Activated CD4-positive, CD25-positive, alpha-beta regulatory T cell treated with anti-CD3 and anti-CD28 coated beads, Interleukin-2, amount 50 U/mL, for 72 hours (primary cell): ENCODE measurements around the gene HAUS5.

Source experiments
- DNase-seq: peaks from one replicate; pipeline ENCODE4 v3.0.0; 2021

The HAUS5 gene

GRCh38 chr19:35609851-35610353 lies 2.6 kb upstream of the HAUS5 start:
- DNase-seq: no peak

GRCh38 chr19:35612224-35612558 lies 344 bp upstream of the HAUS5 start:
- DNase-seq: no peak

- DNase-seq: no peak
Observed at GRCh38 chr19:35613574-35613973, 1.0 kb downstream of the HAUS5 start.

GRCh38 chr19:35615036-35615435 lies 2.5 kb downstream of the HAUS5 start:
- no peak for DNase-seq

- no peak for DNase-seq
Observed at GRCh38 chr19:35618857-35619256, 6.3 kb downstream of the HAUS5 start.

- no peak for DNase-seq
Observed at GRCh38 chr19:35619290-35619923, 6.9 kb downstream of the HAUS5 start.

- no peak for DNase-seq
Observed at GRCh38 chr19:35620001-35620400, 7.5 kb downstream of the HAUS5 start.

- DNase-seq: no peak
Observed at GRCh38 chr19:35621708-35622107, 9.2 kb downstream of the HAUS5 start.

GRCh38 chr19:35622750-35623149 lies 10.2 kb downstream of the HAUS5 start:
- DNase-seq: no peak

- no peak for DNase-seq
Observed at GRCh38 chr19:35623327-35624010, 10.9 kb downstream of the HAUS5 start.

GRCh38 chr19:35628264-35628564 lies 15.7 kb downstream of the HAUS5 start:
- DNase-seq: no peak

- peak; percentile 93 for DNase-seq
Observed at GRCh38 chr19:35628565-35629331, 16.2 kb downstream of the HAUS5 start, which contains the start of gene RBM42. Gene RBM42, plus strand, starts transcription at chr19:35629036. Its CDS starts 118 bp downstream, at chr19:35629154.

GRCh38 chr19:35629332-35629633 lies 16.7 kb downstream of the HAUS5 start:
- DNase-seq: no peak

GRCh38 chr19:35633727-35634440 lies 21.3 kb downstream of the HAUS5 start:
- no peak for DNase-seq

GRCh38 chr19:35636651-35637050 lies 24.1 kb downstream of the HAUS5 start:
- no peak for DNase-seq

- DNase-seq: no peak
Observed at GRCh38 chr19:35637165-35637564, 24.6 kb downstream of the HAUS5 start.

- no peak for DNase-seq
Observed at GRCh38 chr19:35639321-35639639, 26.7 kb downstream of the HAUS5 start.

GRCh38 chr19:35639863-35640262 lies 27.3 kb downstream of the HAUS5 start:
- DNase-seq: no peak

GRCh38 chr19:35641515-35642151 lies 29.1 kb downstream of the HAUS5 start, which contains the start of gene ETV2:
Gene ETV2, plus strand, starts transcription at chr19:35641745. Its CDS starts 716 bp downstream, at chr19:35642461.
- no peak for DNase-seq

- DNase-seq: no peak
Observed at GRCh38 chr19:35642312-35642711, 29.8 kb downstream of the HAUS5 start.

GRCh38 chr19:35642798-35643254 lies 30.3 kb downstream of the HAUS5 start:
- DNase-seq: no peak

GRCh38 chr19:35643255-35644205 lies 31.0 kb downstream of the HAUS5 start:
- DNase-seq: peak; percentile 83
